Measurements from ENCODE around the gene WDR64.

Gene WDR64

GRCh38 chr1:241782396-241782795 is 130.3 kb downstream of the WDR64 start (continued):
- TF ChIP-seq TSHZ2 (CRISPR knock-in tag; IDR thresholded peaks at IDR 0.05) (no peak), POU6F1 (CRISPR knock-in tag; IDR thresholded peaks at IDR 0.05; ENCODE audit: borderline replicate concordance, low read depth) (no peak), PPARA (CRISPR knock-in tag; IDR thresholded peaks at IDR 0.05; ENCODE audit: borderline replicate concordance) (no peak), BACH2 (CRISPR knock-in tag; IDR thresholded peaks at IDR 0.05; ENCODE audit: borderline replicate concordance) (no peak), ARNTL (CRISPR knock-in tag; IDR thresholded peaks at IDR 0.05; ENCODE audit: borderline replicate concordance, low read depth) (no peak)

GRCh38 chr1:241787691-241788090 is 135.6 kb downstream of the WDR64 start:
- no peak for ATAC-seq
- no peak for TF ChIP-seq BACH2 (CRISPR knock-in tag; IDR thresholded peaks at IDR 0.05; ENCODE audit: borderline replicate concordance)
- TF ChIP-seq ARNTL (CRISPR knock-in tag; IDR thresholded peaks at IDR 0.05; ENCODE audit: borderline replicate concordance, low read depth), result no peak
- TF ChIP-seq TCF4 (CRISPR knock-in tag; IDR thresholded peaks at IDR 0.05; ENCODE audit: borderline replicate concordance), result no peak
- no peak for TF ChIP-seq ZNF8 (CRISPR knock-in tag; IDR thresholded peaks at IDR 0.05)
- no peak for TF ChIP-seq ISL1 (CRISPR knock-in tag; IDR thresholded peaks at IDR 0.05)
- TF ChIP-seq GLIS3 (CRISPR knock-in tag; IDR thresholded peaks at IDR 0.05), result no peak
- TF ChIP-seq PATZ1 (CRISPR knock-in tag; IDR thresholded peaks at IDR 0.05; ENCODE audit: borderline replicate concordance), result no peak
- no peak for TF ChIP-seq RARB (CRISPR knock-in tag; IDR thresholded peaks at IDR 0.05)
- TF ChIP-seq OSR1 (CRISPR knock-in tag; IDR thresholded peaks at IDR 0.05), result no peak
- no peak for TF ChIP-seq PPARA (CRISPR knock-in tag; IDR thresholded peaks at IDR 0.05; ENCODE audit: borderline replicate concordance)
- TF ChIP-seq POU6F1 (CRISPR knock-in tag; IDR thresholded peaks at IDR 0.05; ENCODE audit: borderline replicate concordance, low read depth), result no peak
- no peak for TF ChIP-seq ZNF70 (CRISPR knock-in tag; IDR thresholded peaks at IDR 0.05)

GRCh38 chr1:241789061-241789460 is 137.0 kb downstream of the WDR64 start:
- TF ChIP-seq ZNF70 (CRISPR knock-in tag; IDR thresholded peaks at IDR 0.05) (no peak), ZFP3 (CRISPR knock-in tag; IDR thresholded peaks at IDR 0.05) (no peak), SNAI2 (CRISPR knock-in tag; IDR thresholded peaks at IDR 0.05) (no peak), ZNF565 (CRISPR knock-in tag; conservative IDR thresholded peaks at IDR 0.05; ENCODE audit: low read depth) (no peak), OSR1 (CRISPR knock-in tag; IDR thresholded peaks at IDR 0.05) (no peak), RARB (CRISPR knock-in tag; IDR thresholded peaks at IDR 0.05) (no peak), GLIS3 (CRISPR knock-in tag; IDR thresholded peaks at IDR 0.05) (no peak), ZNF8 (CRISPR knock-in tag; IDR thresholded peaks at IDR 0.05) (no peak), CSDC2 (CRISPR knock-in tag; IDR thresholded peaks at IDR 0.05) (no peak), ZC3H10 (CRISPR knock-in tag; IDR thresholded peaks at IDR 0.05) (no peak), ZFP30 (CRISPR knock-in tag; IDR thresholded peaks at IDR 0.05) (no peak), TSHZ2 (CRISPR knock-in tag; IDR thresholded peaks at IDR 0.05) (no peak), ISL1 (CRISPR knock-in tag; IDR thresholded peaks at IDR 0.05) (no peak), CREB5 (CRISPR knock-in tag; IDR thresholded peaks at IDR 0.05; ENCODE audit: low read depth) (no peak), TCF4 (CRISPR knock-in tag; IDR thresholded peaks at IDR 0.05; ENCODE audit: borderline replicate concordance) (no peak), ARNTL (CRISPR knock-in tag; IDR thresholded peaks at IDR 0.05; ENCODE audit: borderline replicate concordance, low read depth) (no peak)
- no peak for ATAC-seq
